Osteocyte (in vitro differentiated cells): ENCODE measurements around the gene TNFRSF21. TPM values are rescaled to one million over a fixed set of nuclear protein-coding genes. Genes with fewer than 3 reads are reported as not detected.
"Not testable (repeated sequence)": the region's sequence is repeated elsewhere in the genome, so short reads cannot be mapped to it uniquely, and the experiment has no call there.

Experiments used
- DNase-seq: peaks from one replicate; pipeline ENCODE4 v3.0.0; 2021; ENCODE audit warnings: mixed read lengths; ENCODE audit not compliant: unreplicated experiment; ENCODE audit errors: extremely low spot score
- H3K27ac Mint-ChIP-seq: one replicate; pipeline ENCODE4 v1.8.0; 2021; ENCODE audit warnings: mild to moderate bottlenecking, mixed read lengths; ENCODE audit not compliant: unreplicated experiment
- H3K27me3 Mint-ChIP-seq: one replicate; pipeline ENCODE4 v1.8.0; 2021; ENCODE audit warnings: mixed read lengths; ENCODE audit not compliant: unreplicated experiment
- H3K36me3 Mint-ChIP-seq: one replicate; pipeline ENCODE4 v1.8.0; 2021; ENCODE audit warnings: mixed read lengths; ENCODE audit not compliant: unreplicated experiment
- H3K4me1 Mint-ChIP-seq: one replicate; pipeline ENCODE4 v1.8.0; 2021; ENCODE audit warnings: mixed read lengths; ENCODE audit not compliant: unreplicated experiment
- H3K4me3 Mint-ChIP-seq: one replicate; pipeline ENCODE4 v1.8.0; 2021; ENCODE audit warnings: mild to moderate bottlenecking, moderate library complexity, mixed read lengths; ENCODE audit not compliant: unreplicated experiment
- H3K9me3 Mint-ChIP-seq: one replicate; pipeline ENCODE4 v1.8.0; 2021; ENCODE audit warnings: mixed read lengths; ENCODE audit not compliant: unreplicated experiment
- total RNA-seq: library from RNA; stranded (reverse); gene quantifications from 2 replicates; pipeline ENCODE4 v1.2.1, GENCODE V29; 2021
- TF ChIP-seq, protein P1 (sequence below): fragments of 200-600 bp; sonication (generic); IDR thresholded peaks from 2 replicates; pipeline ENCODE4 v1.5.0; 2021; ENCODE audit warnings: antibody characterized with exemption, mild to moderate bottlenecking, moderate library complexity

TNFRSF21 gene
- total RNA-seq, 1 donor from 2014 or later: 2.5 TPM

DNA sequence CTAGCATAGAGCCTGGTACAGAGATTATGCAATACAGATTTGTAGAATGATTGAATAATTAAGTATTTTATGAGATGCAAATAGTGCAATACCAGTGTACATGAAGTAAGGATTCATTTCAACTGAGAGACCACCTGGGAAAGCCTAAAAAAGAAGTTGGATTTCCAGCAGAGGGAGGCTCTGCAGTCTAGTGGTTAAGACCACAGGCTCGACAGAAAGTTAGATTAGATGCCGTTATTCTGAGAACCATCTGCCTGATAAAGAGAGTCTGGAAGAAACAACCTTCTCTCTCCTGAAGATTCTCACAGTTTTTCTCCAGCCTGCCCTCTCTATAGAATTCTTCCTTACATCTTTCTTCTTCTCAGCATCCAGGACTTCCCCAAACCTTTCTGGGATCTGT lies 13.6 kb upstream of the TNFRSF21 start:
- TF ChIP-seq, protein P1, sequence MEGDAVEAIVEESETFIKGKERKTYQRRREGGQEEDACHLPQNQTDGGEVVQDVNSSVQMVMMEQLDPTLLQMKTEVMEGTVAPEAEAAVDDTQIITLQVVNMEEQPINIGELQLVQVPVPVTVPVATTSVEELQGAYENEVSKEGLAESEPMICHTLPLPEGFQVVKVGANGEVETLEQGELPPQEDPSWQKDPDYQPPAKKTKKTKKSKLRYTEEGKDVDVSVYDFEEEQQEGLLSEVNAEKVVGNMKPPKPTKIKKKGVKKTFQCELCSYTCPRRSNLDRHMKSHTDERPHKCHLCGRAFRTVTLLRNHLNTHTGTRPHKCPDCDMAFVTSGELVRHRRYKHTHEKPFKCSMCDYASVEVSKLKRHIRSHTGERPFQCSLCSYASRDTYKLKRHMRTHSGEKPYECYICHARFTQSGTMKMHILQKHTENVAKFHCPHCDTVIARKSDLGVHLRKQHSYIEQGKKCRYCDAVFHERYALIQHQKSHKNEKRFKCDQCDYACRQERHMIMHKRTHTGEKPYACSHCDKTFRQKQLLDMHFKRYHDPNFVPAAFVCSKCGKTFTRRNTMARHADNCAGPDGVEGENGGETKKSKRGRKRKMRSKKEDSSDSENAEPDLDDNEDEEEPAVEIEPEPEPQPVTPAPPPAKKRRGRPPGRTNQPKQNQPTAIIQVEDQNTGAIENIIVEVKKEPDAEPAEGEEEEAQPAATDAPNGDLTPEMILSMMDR: no peak
- peaks cover 3% of the 10 kb centered on the region for H3K27me3 Mint-ChIP-seq
- H3K4me3 Mint-ChIP-seq: no peak overlapping the region
- DNase-seq: no peak
- no peak overlapping the region for H3K27ac Mint-ChIP-seq
- no peaks in the 10 kb centered on the region for H3K36me3 Mint-ChIP-seq
- H3K9me3 Mint-ChIP-seq: no peaks in the 10 kb centered on the region
- no peaks in the 10 kb centered on the region for H3K4me1 Mint-ChIP-seq

DNA sequence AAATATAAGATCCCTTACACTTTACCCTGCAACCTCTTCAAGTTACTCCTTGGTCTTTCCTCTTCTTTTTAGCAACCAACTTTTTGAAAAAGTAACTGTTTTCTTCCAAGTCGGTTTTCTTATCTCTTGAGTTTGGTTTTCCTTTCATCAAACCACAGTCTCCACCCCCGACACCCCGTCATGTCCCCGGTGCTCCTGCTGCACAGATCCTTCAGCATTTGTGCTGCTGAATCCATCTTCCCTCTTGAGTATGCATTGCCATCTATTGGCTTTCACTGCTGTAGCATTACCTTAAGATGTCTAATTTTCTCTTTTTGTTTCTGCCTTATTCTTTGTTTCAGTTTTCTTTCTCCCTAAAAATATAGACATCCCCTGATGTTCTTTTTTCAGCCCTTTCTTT lies 11.9 kb upstream of the TNFRSF21 start:
- Mint-ChIP-seq H3K36me3 (no peaks in the 10 kb centered on the region), H3K4me3 (no peak overlapping the region), H3K9me3 (no peaks in the 10 kb centered on the region), H3K4me1 (no peaks in the 10 kb centered on the region), H3K27ac (no peak overlapping the region), H3K27me3 (peaks cover 3% of the 10 kb centered on the region)
- TF ChIP-seq, protein P1: no peak
- no peak for DNase-seq

DNA sequence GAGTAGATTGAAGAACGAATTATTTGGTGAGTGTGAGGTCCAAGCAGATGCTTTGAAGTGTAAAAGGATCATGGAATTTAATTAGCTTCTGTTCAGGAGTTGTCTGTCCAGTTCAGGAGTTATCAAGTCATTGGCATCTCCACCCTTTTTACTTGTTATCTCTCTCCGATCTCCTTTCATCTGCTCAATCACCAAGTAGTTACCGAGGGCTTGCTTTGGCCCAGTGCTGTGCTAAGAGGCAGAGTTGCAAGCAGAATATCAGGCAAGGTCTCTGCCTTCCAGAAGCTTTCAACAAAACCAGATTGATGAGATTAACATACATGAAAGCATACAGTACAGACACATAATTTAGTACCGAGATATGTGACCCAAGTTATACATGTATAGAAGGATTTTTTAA lies 10.2 kb upstream of the TNFRSF21 start:
- TF ChIP-seq, protein P1: no peak
- no peaks in the 10 kb centered on the region for H3K9me3 Mint-ChIP-seq
- H3K4me1 Mint-ChIP-seq: no peaks in the 10 kb centered on the region
- H3K27ac Mint-ChIP-seq: no peak overlapping the region
- no peaks in the 10 kb centered on the region for H3K36me3 Mint-ChIP-seq
- no peak overlapping the region for H3K4me3 Mint-ChIP-seq
- DNase-seq: no peak
- peaks cover 3% of the 10 kb centered on the region for H3K27me3 Mint-ChIP-seq

DNA sequence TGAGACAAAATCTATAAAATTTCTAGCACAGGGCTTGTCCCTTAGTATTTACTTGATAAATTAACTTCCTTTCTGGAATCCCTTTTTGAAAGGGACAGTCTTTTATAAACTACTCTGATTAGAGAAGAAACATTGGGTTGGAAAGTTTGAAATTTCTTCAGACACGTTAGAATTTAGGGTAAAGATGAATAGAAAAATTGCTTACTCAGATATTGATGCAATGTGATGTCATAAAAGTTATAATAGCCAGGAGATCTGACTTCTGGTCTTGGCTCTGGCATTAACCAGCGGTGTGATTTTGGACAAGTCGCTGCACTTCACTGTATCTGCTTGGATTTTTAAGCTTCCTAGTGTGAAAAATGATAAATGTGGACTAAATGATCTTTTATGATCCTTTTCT lies 9.7 kb upstream of the TNFRSF21 start:
- Mint-ChIP-seq H3K36me3 (no peaks in the 10 kb centered on the region), H3K27ac (no peak overlapping the region), H3K4me3 (no peak overlapping the region), H3K27me3 (peaks cover 3% of the 10 kb centered on the region), H3K4me1 (no peaks in the 10 kb centered on the region), H3K9me3 (no peaks in the 10 kb centered on the region)
- DNase-seq: no peak
- TF ChIP-seq, protein P1: no peak

DNA sequence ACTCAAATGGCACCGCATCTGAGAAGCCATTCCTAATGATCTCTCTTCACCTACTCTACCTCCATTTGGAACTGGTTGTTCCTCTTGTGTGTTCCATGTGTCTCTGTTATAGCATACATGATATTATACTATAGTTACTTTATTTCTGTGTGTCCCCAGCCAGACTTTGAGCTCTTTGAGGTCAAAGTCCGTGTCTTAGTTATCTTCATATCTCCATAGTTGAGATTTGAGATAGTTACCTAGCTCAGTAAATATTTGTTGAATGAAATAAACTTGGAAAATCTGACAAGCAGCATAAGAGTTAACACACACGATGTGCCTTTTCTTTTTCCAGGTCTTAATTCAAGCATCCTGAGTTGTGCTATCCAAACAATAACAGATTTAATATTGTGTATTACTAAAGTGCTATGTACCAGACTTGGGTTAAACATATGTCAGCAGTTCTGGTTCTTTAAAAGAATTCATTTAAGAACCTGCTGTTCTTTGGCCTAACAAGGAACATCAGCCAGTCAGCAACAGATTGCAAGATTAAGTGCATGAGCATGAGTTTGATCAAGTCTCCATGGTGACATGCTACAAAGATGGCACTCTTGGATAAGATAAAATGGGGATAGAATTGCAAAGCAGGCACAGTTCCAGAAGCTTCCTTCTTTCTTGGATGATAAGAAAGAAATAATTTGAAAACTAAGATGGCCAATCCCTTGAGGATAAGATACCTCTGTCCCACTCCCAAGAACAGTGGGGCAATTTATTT lies 8.7 kb upstream of the TNFRSF21 start:
- no peaks in the 10 kb centered on the region for H3K4me1 Mint-ChIP-seq
- no peaks in the 10 kb centered on the region for H3K36me3 Mint-ChIP-seq
- H3K27ac Mint-ChIP-seq: no peak overlapping the region
- no peak for DNase-seq
- no peaks in the 10 kb centered on the region for H3K9me3 Mint-ChIP-seq
- no peak overlapping the region for H3K4me3 Mint-ChIP-seq
- TF ChIP-seq, protein P1: no peak
- peaks cover 6% of the 10 kb centered on the region for H3K27me3 Mint-ChIP-seq

DNA sequence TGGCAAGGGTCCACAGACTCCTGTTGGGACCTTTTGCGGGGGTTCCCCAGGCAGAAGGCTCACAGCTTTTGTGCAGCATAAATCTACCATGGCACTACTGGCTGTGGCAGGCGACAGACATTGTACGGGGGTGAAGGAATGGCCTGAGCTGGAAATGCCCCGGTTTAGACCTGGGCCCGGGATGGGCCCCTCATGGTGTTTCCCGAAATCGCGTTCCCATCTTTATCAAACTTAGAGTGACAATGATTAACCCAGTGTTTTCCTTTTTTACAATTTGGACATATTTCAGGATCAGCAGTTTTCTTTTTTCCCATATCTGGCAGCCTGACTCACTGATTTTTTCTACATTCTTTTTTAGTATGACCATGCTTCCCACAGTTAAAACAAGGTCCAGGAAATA lies 5.5 kb upstream of the TNFRSF21 start:
- DNase-seq, H3K4me1 Mint-ChIP-seq, H3K27ac Mint-ChIP-seq, H3K36me3 Mint-ChIP-seq, H3K9me3 Mint-ChIP-seq, H3K4me3 Mint-ChIP-seq: not testable (repeated sequence)
- H3K27me3 Mint-ChIP-seq: peaks cover 25% of the 10 kb centered on the region
